Mesothelial cell of epicardium (in vitro differentiated cells): ENCODE results near the gene PHC3. TPM values are rescaled to one million over a fixed set of nuclear protein-coding genes. Genes with fewer than 3 reads are reported as not detected.

Experiments
- DNase-seq, 2 experiments: peaks; one replicate each; pipeline ENCODE4 v3.0.0; 2021; ENCODE audit warnings: low spot score in 2 of 2; ENCODE audit not compliant: unreplicated experiment in 2 of 2
- H3K27ac Mint-ChIP-seq: 2 replicates; pipeline ENCODE4 v1.8.0; 2021; ENCODE audit warnings: mixed read lengths
- H3K27me3 Mint-ChIP-seq: 2 replicates; pipeline ENCODE4 v1.8.0; 2021; ENCODE audit warnings: low read depth, mixed read lengths
- H3K36me3 Mint-ChIP-seq: 2 replicates; pipeline ENCODE4 v1.8.0; 2021; ENCODE audit warnings: mixed read lengths
- H3K4me1 Mint-ChIP-seq: 2 replicates; pipeline ENCODE4 v1.8.0; 2021; ENCODE audit warnings: mixed read lengths
- H3K4me3 Mint-ChIP-seq: 2 replicates; pipeline ENCODE4 v1.8.0; 2021; ENCODE audit warnings: mild to moderate bottlenecking, moderate library complexity, mixed read lengths
- H3K9me3 Mint-ChIP-seq: 2 replicates; pipeline ENCODE4 v1.8.0; 2021; ENCODE audit warnings: mixed read lengths
- CTCF ChIP-seq: fragments of 200-600 bp; sonication (generic); IDR thresholded peaks from one replicate; pipeline ENCODE4 v1.5.0; 2021; ENCODE audit warnings: antibody characterized with exemption; ENCODE audit not compliant: unreplicated experiment
- total RNA-seq: library from RNA; stranded (reverse); gene quantifications from 3 replicates; pipeline ENCODE4 v1.2.1, GENCODE V29; 2021

Gene PHC3
- total RNA-seq, 1 donor from 2014 or later, result 58.1 TPM

- TF ChIP-seq CTCF, result no peak
- Mint-ChIP-seq H3K27ac (no peak overlapping the region), H3K4me3 (no peak overlapping the region), H3K9me3 (no peaks in the 10 kb centered on the region), H3K27me3 (no peaks in the 10 kb centered on the region), H3K36me3 (peaks cover 25% of the 10 kb centered on the region), H3K4me1 (peaks cover 8% of the 10 kb centered on the region)
- DNase-seq, result no peak
These were observed 30.0 kb downstream of the PHC3 start for GRCh38 chr3:170151536-170151935.

- Mint-ChIP-seq H3K27me3 (no peaks in the 10 kb centered on the region), H3K9me3 (no peaks in the 10 kb centered on the region), H3K27ac (no peak overlapping the region), H3K4me1 (no peaks in the 10 kb centered on the region), H3K36me3 (peaks cover 25% of the 10 kb centered on the region), H3K4me3 (no peak overlapping the region)
- no peak for DNase-seq
- no peak for TF ChIP-seq CTCF
These were observed 32.5 kb downstream of the PHC3 start for GRCh38 chr3:170149016-170149415.

GRCh38 chr3:170145278-170145677 lies 36.3 kb downstream of the PHC3 start:
- no peaks in the 10 kb centered on the region for H3K4me1 Mint-ChIP-seq
- no peak overlapping the region for H3K27ac Mint-ChIP-seq
- no peaks in the 10 kb centered on the region for H3K9me3 Mint-ChIP-seq
- H3K27me3 Mint-ChIP-seq, result no peaks in the 10 kb centered on the region
- H3K36me3 Mint-ChIP-seq, result peaks cover 18% of the 10 kb centered on the region
- TF ChIP-seq CTCF, result no peak
- DNase-seq, result no peak
- H3K4me3 Mint-ChIP-seq, result no peak overlapping the region

GRCh38 chr3:170144437-170144843 lies 37.1 kb downstream of the PHC3 start:
- Mint-ChIP-seq H3K9me3 (no peaks in the 10 kb centered on the region), H3K27me3 (no peaks in the 10 kb centered on the region), H3K4me3 (no peak overlapping the region), H3K27ac (no peak overlapping the region), H3K36me3 (peaks cover 13% of the 10 kb centered on the region), H3K4me1 (no peaks in the 10 kb centered on the region)
- TF ChIP-seq CTCF, result no peak
- no peak for DNase-seq

- H3K4me1 Mint-ChIP-seq, result peaks cover 2% of the 10 kb centered on the region
- no peaks in the 10 kb centered on the region for H3K27me3 Mint-ChIP-seq
- no peak for TF ChIP-seq CTCF
- no peaks in the 10 kb centered on the region for H3K9me3 Mint-ChIP-seq
- peaks cover 11% of the 10 kb centered on the region for H3K36me3 Mint-ChIP-seq
- no peak for DNase-seq
- no peak overlapping the region for H3K4me3 Mint-ChIP-seq
- no peak overlapping the region for H3K27ac Mint-ChIP-seq
These were observed 39.2 kb downstream of the PHC3 start for GRCh38 chr3:170142373-170142772.

- no peak for DNase-seq
- Mint-ChIP-seq H3K4me3 (no peak overlapping the region), H3K27ac (no peak overlapping the region), H3K9me3 (peaks cover 10% of the 10 kb centered on the region), H3K4me1 (peaks cover 5% of the 10 kb centered on the region), H3K27me3 (no peaks in the 10 kb centered on the region), H3K36me3 (peaks cover 31% of the 10 kb centered on the region)
- TF ChIP-seq CTCF, result no peak
These were observed 43.5 kb downstream of the PHC3 start for GRCh38 chr3:170137986-170138385.
